Measurements from ENCODE around the gene IRAG1.

IRAG1 gene

GRCh38 chr11:10650166-10650565, 43.4 kb downstream of the IRAG1 start:
- TF ChIP-seq YY1 (IDR thresholded peaks at IDR 0.05; ENCODE audit: low read depth) (no peak), ZBTB7A (IDR thresholded peaks at IDR 0.05; ENCODE audit: low read depth) (no peak), EP300 (IDR thresholded peaks at IDR 0.05; ENCODE audit: borderline replicate concordance) (no peak), TEAD4 (IDR thresholded peaks at IDR 0.05) (no peak), CREB1 (IDR thresholded peaks at IDR 0.05; ENCODE audit: low read depth) (no peak), NFIC (IDR thresholded peaks at IDR 0.05) (no peak), TAF1 (IDR thresholded peaks at IDR 0.05; ENCODE audit: low read depth) (no peak), TCF12 (IDR thresholded peaks at IDR 0.05; ENCODE audit: low read depth) (no peak), FOXM1 (IDR thresholded peaks at IDR 0.05; ENCODE audit: borderline replicate concordance, low read depth) (no peak), EGR1 (IDR thresholded peaks at IDR 0.05) (no peak), REST (IDR thresholded peaks at IDR 0.05; ENCODE audit: low read depth) (no peak)

DNA sequence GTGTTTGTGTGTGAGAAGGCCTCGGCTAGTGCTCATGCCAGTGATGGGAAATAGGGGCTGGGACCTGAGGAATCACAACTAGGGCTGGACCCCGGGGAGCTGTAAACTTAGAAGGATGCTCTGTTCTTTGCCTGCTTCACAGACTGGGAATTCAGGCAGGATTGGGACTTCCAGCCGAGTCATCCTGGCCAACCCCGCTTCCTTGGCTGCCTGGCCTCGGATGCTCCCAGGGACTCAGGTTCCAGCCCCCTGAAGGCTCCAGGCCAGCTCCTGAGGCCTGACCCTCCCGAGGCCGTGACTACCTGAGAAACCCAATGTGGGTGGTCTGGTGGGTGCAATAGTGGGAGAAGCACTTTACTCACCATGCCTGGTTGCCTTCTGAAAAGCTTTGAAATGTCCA, 44.7 kb downstream of the IRAG1 start:
- TF ChIP-seq EP300 (IDR thresholded peaks at IDR 0.05; ENCODE audit: borderline replicate concordance) (no peak), CEBPB (IDR thresholded peaks at IDR 0.05) (no peak), FOXM1 (IDR thresholded peaks at IDR 0.05; ENCODE audit: borderline replicate concordance, low read depth) (no peak)

- TF ChIP-seq YY1 (IDR thresholded peaks at IDR 0.05; ENCODE audit: low read depth), result no peak
- TF ChIP-seq CREB1 (IDR thresholded peaks at IDR 0.05; ENCODE audit: low read depth), result no peak
- TF ChIP-seq CEBPB (IDR thresholded peaks at IDR 0.05), result no peak
- TF ChIP-seq EGR1 (IDR thresholded peaks at IDR 0.05), result no peak
- no peak for TF ChIP-seq REST (IDR thresholded peaks at IDR 0.05; ENCODE audit: low read depth)
- TF ChIP-seq, protein P1, sequence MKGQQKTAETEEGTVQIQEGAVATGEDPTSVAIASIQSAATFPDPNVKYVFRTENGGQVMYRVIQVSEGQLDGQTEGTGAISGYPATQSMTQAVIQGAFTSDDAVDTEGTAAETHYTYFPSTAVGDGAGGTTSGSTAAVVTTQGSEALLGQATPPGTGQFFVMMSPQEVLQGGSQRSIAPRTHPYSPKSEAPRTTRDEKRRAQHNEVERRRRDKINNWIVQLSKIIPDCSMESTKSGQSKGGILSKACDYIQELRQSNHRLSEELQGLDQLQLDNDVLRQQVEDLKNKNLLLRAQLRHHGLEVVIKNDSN (IDR thresholded peaks at IDR 0.05), result no peak
- TF ChIP-seq MAX (IDR thresholded peaks at IDR 0.05), result no peak
- no peak for TF ChIP-seq FOXM1 (IDR thresholded peaks at IDR 0.05; ENCODE audit: borderline replicate concordance, low read depth)
- TF ChIP-seq RAD21 (IDR thresholded peaks at IDR 0.05; ENCODE audit: low read depth), result no peak
- TF ChIP-seq EP300 (IDR thresholded peaks at IDR 0.05; ENCODE audit: borderline replicate concordance), result no peak
- no peak for TF ChIP-seq TEAD4 (IDR thresholded peaks at IDR 0.05)
Measured at GRCh38 chr11:10646681-10647355, 46.7 kb downstream of the IRAG1 start.

- TF ChIP-seq CREB1 (IDR thresholded peaks at IDR 0.05; ENCODE audit: low read depth), result no peak
- no peak for TF ChIP-seq RAD21 (IDR thresholded peaks at IDR 0.05; ENCODE audit: low read depth)
- no peak for TF ChIP-seq TCF12 (IDR thresholded peaks at IDR 0.05; ENCODE audit: low read depth)
- TF ChIP-seq TAF1 (IDR thresholded peaks at IDR 0.05; ENCODE audit: low read depth), result no peak
- TF ChIP-seq, protein P1 (IDR thresholded peaks at IDR 0.05), result no peak
- no peak for TF ChIP-seq CEBPB (IDR thresholded peaks at IDR 0.05)
- no peak for TF ChIP-seq TEAD4 (IDR thresholded peaks at IDR 0.05)
- TF ChIP-seq ZBTB7A (IDR thresholded peaks at IDR 0.05; ENCODE audit: low read depth), result no peak
- no peak for TF ChIP-seq YY1 (IDR thresholded peaks at IDR 0.05; ENCODE audit: low read depth)
- no peak for TF ChIP-seq EP300 (IDR thresholded peaks at IDR 0.05; ENCODE audit: borderline replicate concordance)
- no peak for TF ChIP-seq FOXM1 (IDR thresholded peaks at IDR 0.05; ENCODE audit: borderline replicate concordance, low read depth)
- no peak for TF ChIP-seq NFIC (IDR thresholded peaks at IDR 0.05)
- no peak for TF ChIP-seq REST (IDR thresholded peaks at IDR 0.05; ENCODE audit: low read depth)
- no peak for TF ChIP-seq MAX (IDR thresholded peaks at IDR 0.05)
Measured at GRCh38 chr11:10646005-10646404, 47.5 kb downstream of the IRAG1 start.
